HepG2 (cell line): ENCODE measurements around the gene FAM193A. TPM values are rescaled to one million over a fixed set of nuclear protein-coding genes. Genes with fewer than 3 reads are reported as not detected.

Source experiments
- ATAC-seq: fragments of 200-7000 bp; cut with Tn5 transposase; 3 replicates; pipeline ENCODE4 v1.9.1; 2020; ENCODE audit warnings: mild to moderate bottlenecking, moderate library complexity
- BruUV-seq: library from RNA; stranded (reverse); fragments of 400-500 nt; replicated peaks from 2 replicates; lab custom pipeline; 2021; lab: Mats Ljungman, UMichigan
- CTCF ChIA-PET: fragments of 300-600 bp; formaldehyde crosslinking; extraction: SDS; loops from one replicate; lab custom pipeline; 2021; ENCODE audit warnings: low total read pairs, inconsistent platforms, low intra/inter-chr PET ratio; lab: Yijun Ruan, JAX
- POLR2A ChIA-PET: fragments of 350-600 bp; sonication (Branson Sonifier 250); formaldehyde crosslinking; loops from one replicate; lab custom pipeline; 2020; ENCODE audit warnings: antibody characterized with exemption, inconsistent platforms; lab: Yijun Ruan, JAX
- DNase-seq: peaks from one replicate; pipeline ENCODE4 v3.0.0-alpha.2; 2015; ENCODE audit warnings: low spot score
- FAIRE-seq: peaks from 3 replicates; lab custom pipeline; 2011; peaks lifted over from hg19 to GRCh38; lab: Jason Lieb, UNC
- H2AFZ ChIP-seq: one replicate; pipeline ENCODE4 v1.6.1; 2011; ENCODE audit warnings: low read length, inconsistent platforms
- H3K27ac ChIP-seq: fragments of 300-600 bp; 3 replicates; pipeline ENCODE4 v1.8.0; 2011; ENCODE audit warnings: mixed run types, mild to moderate bottlenecking, mixed read lengths, low read length, inconsistent platforms; ENCODE audit not compliant: insufficient read depth; ENCODE audit errors: extremely low read length
- H3K27me3 ChIP-seq, 2 experiments: fragments of 200-600 bp in 1 of 2; 2 replicates in 1 of 2; 3 replicates in 1 of 2; pipeline versions ENCODE4 v1.6.0 to v1.8.0; 2011; ENCODE audit warnings: low read length in 2 of 2, mild to moderate bottlenecking in 2 of 2, moderate library complexity in 2 of 2, inconsistent platforms in 1 of 2; ENCODE audit not compliant: insufficient read depth in 2 of 2, control insufficient read depth in 1 of 2
- H3K36me3 ChIP-seq, 2 experiments: fragments of 200-600 bp in 1 of 2; replicated peaks in 1 of 2; 2 replicates in 1 of 2; 3 replicates in 1 of 2; pipeline versions ENCODE4 v1.5.1 to v1.8.0; 2011; ENCODE audit warnings: low read length in 2 of 2, inconsistent platforms in 1 of 2; ENCODE audit not compliant: insufficient read depth in 2 of 2, control insufficient read depth in 1 of 2
- H3K4me1 ChIP-seq: 2 replicates; pipeline ENCODE4 v1.5.1; 2012; ENCODE audit warnings: low read length, inconsistent platforms; ENCODE audit not compliant: insufficient read depth
- H3K4me2 ChIP-seq: 2 replicates; pipeline ENCODE4 v1.6.0; 2011; ENCODE audit warnings: low read depth, low read length, inconsistent platforms
- H3K4me3 ChIP-seq, 3 experiments: fragments of 200-600 bp in 1 of 3; sonication (generic), shearing (Covaris generic) in 1 of 3; replicated peaks in 1 of 3; 2 replicates each; pipeline ENCODE4 v1.5.1; 2011 to 2016; ENCODE audit warnings: low read length in 3 of 3, inconsistent platforms in 2 of 3, low read depth in 2 of 3, mild to moderate bottlenecking in 2 of 3, control low read depth in 1 of 3, mixed read lengths in 1 of 3; ENCODE audit not compliant: insufficient read depth in 1 of 3
- H3K79me2 ChIP-seq: one replicate; pipeline ENCODE4 v1.6.1; 2011; ENCODE audit warnings: low read length, inconsistent platforms; ENCODE audit not compliant: insufficient read depth
- H3K9ac ChIP-seq: 2 replicates; pipeline ENCODE4 v1.6.0; 2011; ENCODE audit warnings: mild to moderate bottlenecking, low read depth, low read length, inconsistent platforms; ENCODE audit not compliant: insufficient read depth
- H3K9me3 ChIP-seq: 2 replicates; pipeline ENCODE4 v1.5.1; 2012; ENCODE audit warnings: mild to moderate bottlenecking, low read length
- H4K20me1 ChIP-seq: 2 replicates; pipeline ENCODE4 v1.6.0; 2011; ENCODE audit warnings: inconsistent platforms, mild to moderate bottlenecking, low read length, moderate library complexity; ENCODE audit not compliant: insufficient read depth
- FOXA3 ChIP-seq: IDR thresholded peaks from 2 replicates; pipeline ENCODE4 v1.6.1; 2016; ENCODE audit warnings: missing genetic modification reagents, missing compliant biosample characterization
- GRHL1 ChIP-seq: sonication (generic); formaldehyde crosslinking; conservative IDR thresholded peaks from 2 replicates; pipeline ENCODE4 v1.8.0; 2022; ENCODE audit warnings: missing genetic modification reagents
- KAT8 ChIP-seq: IDR thresholded peaks from 2 replicates; pipeline ENCODE4 v1.6.1; 2016; ENCODE audit warnings: missing genetic modification reagents, missing compliant biosample characterization
- KMT2A ChIP-seq: sonication (generic); formaldehyde crosslinking; IDR thresholded peaks from 2 replicates; pipeline ENCODE4 v1.4.0; 2020; ENCODE audit warnings: missing genetic modification reagents
- MTF1 ChIP-seq: sonication (generic); formaldehyde crosslinking; IDR thresholded peaks from 2 replicates; pipeline ENCODE4 v1.5.0; 2020; ENCODE audit warnings: missing genetic modification reagents
- MTF2 ChIP-seq: sonication (generic); formaldehyde crosslinking; IDR thresholded peaks from 2 replicates; pipeline ENCODE4 v1.5.0; 2020; ENCODE audit warnings: missing genetic modification reagents, borderline replicate concordance
- NKX3-1 ChIP-seq: sonication (generic); formaldehyde crosslinking; IDR thresholded peaks from 2 replicates; pipeline ENCODE4 v1.5.0; 2020; ENCODE audit warnings: missing genetic modification reagents
- POLR2G ChIP-seq: fragments of 200-400 bp; formaldehyde crosslinking; IDR thresholded peaks from 2 replicates; pipeline ENCODE4 v1.6.1; 2018; ENCODE audit warnings: mild to moderate bottlenecking, low read depth, low read length, moderate library complexity
- SMAD9 ChIP-seq: sonication (generic); formaldehyde crosslinking; IDR thresholded peaks from 2 replicates; pipeline ENCODE4 v1.5.1; 2020; ENCODE audit warnings: mild to moderate bottlenecking, missing genetic modification reagents
- ZSCAN9 ChIP-seq: IDR thresholded peaks from 2 replicates; pipeline ENCODE4 v1.6.1; 2016; ENCODE audit warnings: borderline replicate concordance
- WGBS: methylation state at CpG from one replicate; pipeline ENCODE4 v1.1.6; 2017; ENCODE audit warnings: low lambda C conversion rate; 5-methylcytosine and 5-hydroxymethylcytosine counted together
- in situ Hi-C: cut with HindIII; loops from 2 replicates; pipeline ENCODE4 v1.10.0; 2017; ENCODE audit warnings: low pct_unique_long_range_greater_than_20kb; ENCODE audit not compliant: extremely low pct_ligation_motif_present
- intact Hi-C: fragments of 100-400 bp; cut with micrococcal nuclease; formaldehyde crosslinking; loops from one replicate; pipeline ENCODE4 v1.10.0; 2022; ENCODE audit not compliant: unreplicated experiment
- polyA plus RNA-seq, 8 experiments: library from polyadenylated mRNA; depleted of rRNA in 3 of 8; stranded (reverse) in 7 of 8; unstranded in 1 of 8; fragments of >200 nt; fragmentation: Illumina TruSeq in 4 of 8; extraction: Trizol in 4 of 8; gene quantifications; 2 replicates each; pipeline versions ENCODE4 v1.2.1 to v1.2.3, GENCODE V29; 2011 to 2016; ENCODE audit warnings: low read depth in 4 of 8, missing spikeins in 1 of 8, mixed read lengths in 1 of 8; ENCODE audit not compliant: insufficient read depth in 1 of 8
- total RNA-seq, 5 experiments: library from RNA; depleted of rRNA; stranded (reverse); fragments of >200 nt; fragmentation: Illumina TruSeq; extraction: Trizol; gene quantifications; 2 replicates each; pipeline ENCODE4 v1.2.3, GENCODE V29; 2016; ENCODE audit warnings: low read depth in 1 of 5
- TF ChIP-seq, protein P1 (sequence below): sonication (generic); formaldehyde crosslinking; IDR thresholded peaks from 2 replicates; pipeline ENCODE4 v1.4.0; 2020; ENCODE audit warnings: mild to moderate bottlenecking, missing genetic modification reagents

FAM193A gene
- total and polyA plus RNA-seq, 2 of the 13 experiments (the other 11 are each of a cell fraction or from before 2014, with no cell fraction given) = 5.7 to 8.7 TPM

DNA sequence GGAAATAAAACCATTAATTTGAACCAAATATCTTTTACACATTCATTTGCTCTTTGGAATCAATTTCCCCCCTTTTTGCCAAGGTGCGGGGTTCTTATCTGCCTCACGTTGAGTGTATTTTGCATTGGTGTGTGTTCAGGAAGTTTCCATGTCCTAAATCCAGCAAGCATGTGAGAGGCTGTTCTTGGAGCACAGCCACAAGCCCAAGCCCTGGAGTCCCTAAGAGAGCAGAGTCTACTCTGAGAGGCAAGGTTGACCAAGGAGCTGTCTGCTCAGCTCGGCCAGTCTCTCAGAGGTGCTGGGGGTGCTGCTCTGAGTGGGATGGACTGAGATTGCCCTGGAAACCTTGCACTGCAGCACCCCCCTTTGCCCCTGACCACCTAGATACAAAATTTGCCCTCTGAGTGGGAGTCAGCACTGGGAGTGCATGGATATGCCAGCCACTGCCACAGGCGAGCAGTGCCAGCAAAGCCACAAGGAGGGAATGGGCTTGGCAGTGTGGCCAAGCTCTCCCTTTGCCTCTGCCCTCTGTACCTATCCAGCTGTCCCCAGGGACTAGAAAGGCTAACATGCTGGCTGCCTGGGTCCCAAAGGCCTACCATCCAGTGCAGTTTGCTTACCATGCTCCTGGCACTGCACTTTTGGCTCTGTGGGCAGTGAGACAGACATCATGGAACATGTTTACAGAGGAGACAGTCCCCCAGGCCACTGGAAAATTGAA, 20.5 kb upstream of the FAM193A start:
- H3K9me3 ChIP-seq = no peaks in the 10 kb centered on the region
- DNase-seq (no peak), FAIRE-seq (no peak), ATAC-seq (peak; percentile 11; the same call in 2 of the 3 replicates)
- H3K27me3 ChIP-seq = no peaks in the 10 kb centered on the region
- H3K79me2 ChIP-seq = no peaks in the 10 kb centered on the region
- in situ Hi-C loops (no loop called here), intact Hi-C loops (no loop called here)
- no peaks in the 10 kb centered on the region for H3K4me1 ChIP-seq
- 94% methylated on average over 4 of the region's 4 CpGs for WGBS
- H3K36me3 ChIP-seq = peaks cover 22 to 37% of the 10 kb centered on the region in 2 experiments
- POLR2A ChIA-PET = no interaction called here
- no peak overlapping the region for H3K4me2 ChIP-seq
- BruUV-seq = no TSS peak
- H3K4me3 ChIP-seq = no peak overlapping the region
- no peak overlapping the region for H3K27ac ChIP-seq
- no peaks in the 10 kb centered on the region for H4K20me1 ChIP-seq
- H3K9ac ChIP-seq = no peak overlapping the region
- CTCF ChIA-PET = no interaction called here
- TF ChIP-seq NKX3-1 (CRISPR knock-in tag) (no peak), ZSCAN9 (CRISPR knock-in tag) (no peak)
- TF ChIP-seq, protein P1, sequence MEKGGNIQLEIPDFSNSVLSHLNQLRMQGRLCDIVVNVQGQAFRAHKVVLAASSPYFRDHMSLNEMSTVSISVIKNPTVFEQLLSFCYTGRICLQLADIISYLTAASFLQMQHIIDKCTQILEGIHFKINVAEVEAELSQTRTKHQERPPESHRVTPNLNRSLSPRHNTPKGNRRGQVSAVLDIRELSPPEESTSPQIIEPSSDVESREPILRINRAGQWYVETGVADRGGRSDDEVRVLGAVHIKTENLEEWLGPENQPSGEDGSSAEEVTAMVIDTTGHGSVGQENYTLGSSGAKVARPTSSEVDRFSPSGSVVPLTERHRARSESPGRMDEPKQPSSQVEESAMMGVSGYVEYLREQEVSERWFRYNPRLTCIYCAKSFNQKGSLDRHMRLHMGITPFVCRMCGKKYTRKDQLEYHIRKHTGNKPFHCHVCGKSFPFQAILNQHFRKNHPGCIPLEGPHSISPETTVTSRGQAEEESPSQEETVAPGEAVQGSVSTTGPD (CRISPR knock-in tag) = no peak
- H2AFZ ChIP-seq = no peak overlapping the region

DNA sequence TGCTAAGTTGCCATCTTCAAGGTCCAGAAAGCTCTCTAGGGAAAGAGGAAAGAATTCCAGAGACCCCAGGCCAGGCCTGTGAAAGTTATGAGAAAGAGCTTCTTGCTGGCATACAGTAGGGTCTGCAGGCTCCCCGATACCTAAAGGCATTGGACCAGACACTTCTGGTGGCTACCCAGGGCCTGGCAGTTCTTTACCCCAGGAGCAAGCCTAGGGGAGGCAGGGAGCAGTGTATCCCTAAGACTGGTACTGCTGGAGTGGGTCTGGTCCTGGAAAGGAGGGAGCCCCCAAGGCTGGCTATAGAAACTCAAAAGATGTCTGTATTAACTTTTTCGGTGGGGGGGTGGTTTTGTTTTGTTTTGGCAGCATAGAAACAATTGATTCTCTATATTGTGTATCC, 19.8 kb upstream of the FAM193A start:
- CTCF ChIA-PET = no interaction called here
- in situ Hi-C loops = no loop called here
- DNase-seq (no peak), ATAC-seq (peak; percentile 40), FAIRE-seq (no peak)
- no peak overlapping the region for H2AFZ ChIP-seq
- no TSS peak for BruUV-seq
- H4K20me1 ChIP-seq = no peaks in the 10 kb centered on the region
- TF ChIP-seq SMAD9 (no peak), MTF2 (CRISPR knock-in tag) (no peak), KAT8 (no peak), GRHL1 (CRISPR knock-in tag) (no peak), FOXA3 (no peak), MTF1 (CRISPR knock-in tag) (no peak), POLR2G (peak; percentile 33; the same call in 1 of the 2 replicates), KMT2A (CRISPR knock-in tag) (no peak)
- TF ChIP-seq, all 625 proteins: peak for 1
- no peak overlapping the region for H3K4me3 ChIP-seq
- H3K27me3 ChIP-seq = no peaks in the 10 kb centered on the region
- no peak overlapping the region for H3K4me2 ChIP-seq
- peaks cover 22 to 37% of the 10 kb centered on the region in 2 experiments for H3K36me3 ChIP-seq
- no peak overlapping the region for H3K27ac ChIP-seq
- no peaks in the 10 kb centered on the region for H3K4me1 ChIP-seq
- intact Hi-C loops = no loop called here
- H3K9me3 ChIP-seq = no peaks in the 10 kb centered on the region
- no peak overlapping the region for H3K9ac ChIP-seq
- POLR2A ChIA-PET = no interaction called here
- H3K79me2 ChIP-seq = no peaks in the 10 kb centered on the region
- 87% methylated on average over 2 of the region's 2 CpGs for WGBS
